Ovary (tissue), 9 donors: ENCODE measurements around the gene PRTFDC1. TPM values are rescaled to one million over a fixed set of nuclear protein-coding genes. Genes with fewer than 3 reads are reported as not detected.

Experiments
- DNase-seq, 5 donors: peaks; one replicate each; pipeline ENCODE4 v3.0.0-alpha.2; 2019 to 2020
- H3K27ac ChIP-seq, 2 donors: fragments of 200-600 bp; one replicate each; pipeline versions ENCODE4 v1.5.1 to v1.8.0; 2019 to 2022
- H3K27me3 ChIP-seq: fragments of 200-600 bp; one replicate; pipeline ENCODE4 v1.8.0; 2022
- H3K36me3 ChIP-seq: fragments of 200-600 bp; sonication (generic); one replicate; pipeline ENCODE4 v1.5.1; 2019
- H3K4me1 ChIP-seq: one replicate; pipeline ENCODE4 v1.8.1; 2013; ENCODE audit warnings: mild to moderate bottlenecking, moderate library complexity; ENCODE audit not compliant: insufficient read depth
- H3K4me3 ChIP-seq: fragments of 200-600 bp; sonication (generic); one replicate; pipeline ENCODE4 v1.5.1; 2017
- H3K9me3 ChIP-seq, 2 donors: fragments of 200-600 bp in 1 of 2; sonication (generic) in 1 of 2; one replicate each; pipeline versions ENCODE4 v1.5.1 to v1.8.1; 2013 to 2019; ENCODE audit warnings: mild to moderate bottlenecking in 1 of 2, moderate library complexity in 1 of 2
- EP300 ChIP-seq: sonication (generic); formaldehyde crosslinking; IDR thresholded peaks from one replicate; pipeline ENCODE4 v1.6.1; 2017; ENCODE audit warnings: antibody characterized with exemption
- POLR2A ChIP-seq: fragments of 450-650 bp; IDR thresholded peaks from one replicate; pipeline ENCODE4 v1.6.1; 2017; ENCODE audit warnings: antibody characterized with exemption, mild to moderate bottlenecking, moderate library complexity
- WGBS, 3 donors: extraction: QIAGEN DNeasy Blood & Tissue Kit in 1 of 3; methylation state at CpG; one replicate each; pipeline versions ENCODE4 v1.1.5 to v1.1.7; 2013 to 2017; 5-methylcytosine and 5-hydroxymethylcytosine counted together
- intact Hi-C, 4 donors: fragments of 100-400 bp; cut with DNase I; formaldehyde crosslinking; loops; one replicate each; pipeline versions ENCODE4 v1.11.0 to v1.15.1; 2022 to 2023
- polyA plus RNA-seq, 2 donors: library from polyadenylated mRNA; stranded (reverse); fragments of 200-250 nt in 1 of 2; fragments of 350-450 nt in 1 of 2; fragmentation: Illumina TruSeq in 1 of 2; extraction: RNeasy Lipid Tissue Mini Kit (QIAGEN cat#74804) in 1 of 2; gene quantifications; one replicate each; pipeline ENCODE4 v1.2.3, GENCODE V29; 2013 to 2014
- total RNA-seq, 7 donors: library from RNA; depleted of rRNA in 2 of 7; stranded (reverse); fragments of >200 nt in 2 of 7; fragmentation: NEBNext Ultra II Directional in 3 of 7; extraction: Animal tissue kit (Norgen Biotek cat#: 25700) in 3 of 7; gene quantifications; one replicate each; pipeline versions ENCODE4 v1.1.0 to v1.2.4, GENCODE V29; 2016 to 2023
- TF ChIP-seq, protein P1 (sequence below), 3 donors: fragments of 450-650 bp in 2 of 3; fragments of 200-600 bp in 1 of 3; IDR thresholded peaks; one replicate each; pipeline versions ENCODE4 v1.5.1 to v1.8.0; 2016 to 2022; ENCODE audit warnings: antibody characterized with exemption in 3 of 3, mild to moderate bottlenecking in 1 of 3
- donor health status: DM: no; HTN: no; CAD: no; lungs with moderate emphysema.
- donor health status: DM: no; HTN: no; CAD: no.
- donor health status: Bipolar disorder and iron deficiency.
- donor health status: DM: yes; HTN: yes; CAD: no.
- donor health status: DM: no; HTN: no; CAD: no.
- donor health status: DM: yes; HTN: yes; CAD: no.

Gene PRTFDC1
- total and polyA plus RNA-seq, 9 donors = 12.6 to 21.3 (median 14.7) TPM

DNA sequence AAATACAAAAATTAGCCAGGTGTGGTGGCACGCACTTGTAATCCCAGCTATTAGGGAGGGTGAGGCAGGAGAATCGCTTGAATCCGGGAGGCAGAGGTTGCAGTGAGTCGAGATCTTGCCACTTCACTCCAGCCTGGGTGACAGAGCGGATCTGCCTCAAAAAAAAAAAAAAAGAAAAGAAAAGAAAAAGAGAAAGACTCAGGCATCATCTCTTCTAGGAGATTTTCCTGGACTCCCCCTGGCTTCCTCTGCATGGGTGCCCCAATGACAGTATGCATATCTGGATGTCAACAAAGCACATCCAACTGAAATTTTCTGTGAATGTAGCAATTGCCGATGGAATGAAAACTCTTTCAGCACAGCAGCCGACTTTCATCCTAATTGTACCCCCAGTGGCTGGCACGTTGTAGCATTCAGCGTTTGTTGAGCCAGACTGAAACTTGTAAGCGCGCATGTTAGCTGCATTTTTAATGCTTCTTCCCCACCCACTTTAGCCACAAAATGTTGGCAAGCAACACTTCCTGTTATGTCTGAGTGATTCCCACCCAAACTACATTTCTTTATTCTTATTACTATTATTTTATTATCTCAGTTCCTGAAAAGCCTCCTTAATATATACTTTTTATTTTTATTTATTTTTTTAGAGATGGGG is 70.2 kb downstream of the PRTFDC1 start:
- Histone ChIP-seq H3K9me3 (no peaks in the 10 kb centered on the region), H3K4me1 (peaks cover 5% of the 10 kb centered on the region), H3K36me3 (no peaks in the 10 kb centered on the region), H3K27ac (no peak overlapping the region), H3K4me3 (no peak overlapping the region), H3K27me3 (no peaks in the 10 kb centered on the region)
- intact Hi-C loops = no loop called here
- TF ChIP-seq EP300 (no peak), POLR2A (no peak)
- TF ChIP-seq, protein P1, sequence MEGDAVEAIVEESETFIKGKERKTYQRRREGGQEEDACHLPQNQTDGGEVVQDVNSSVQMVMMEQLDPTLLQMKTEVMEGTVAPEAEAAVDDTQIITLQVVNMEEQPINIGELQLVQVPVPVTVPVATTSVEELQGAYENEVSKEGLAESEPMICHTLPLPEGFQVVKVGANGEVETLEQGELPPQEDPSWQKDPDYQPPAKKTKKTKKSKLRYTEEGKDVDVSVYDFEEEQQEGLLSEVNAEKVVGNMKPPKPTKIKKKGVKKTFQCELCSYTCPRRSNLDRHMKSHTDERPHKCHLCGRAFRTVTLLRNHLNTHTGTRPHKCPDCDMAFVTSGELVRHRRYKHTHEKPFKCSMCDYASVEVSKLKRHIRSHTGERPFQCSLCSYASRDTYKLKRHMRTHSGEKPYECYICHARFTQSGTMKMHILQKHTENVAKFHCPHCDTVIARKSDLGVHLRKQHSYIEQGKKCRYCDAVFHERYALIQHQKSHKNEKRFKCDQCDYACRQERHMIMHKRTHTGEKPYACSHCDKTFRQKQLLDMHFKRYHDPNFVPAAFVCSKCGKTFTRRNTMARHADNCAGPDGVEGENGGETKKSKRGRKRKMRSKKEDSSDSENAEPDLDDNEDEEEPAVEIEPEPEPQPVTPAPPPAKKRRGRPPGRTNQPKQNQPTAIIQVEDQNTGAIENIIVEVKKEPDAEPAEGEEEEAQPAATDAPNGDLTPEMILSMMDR (IDR thresholded peaks at IDR 0.05) = no peak
- no peak for DNase-seq
- 51 to 58% (median 51%) methylated on average over 11 of the region's 11 CpGs for WGBS, 3 donors

GRCh38 chr10:24879861-24880260 is 72.5 kb downstream of the PRTFDC1 start:
- WGBS, 3 donors = 92 to 97% (median 93%) methylated on average over 5 of the region's 5 CpGs
- Histone ChIP-seq H3K4me1 (peaks cover 5% of the 10 kb centered on the region), H3K36me3 (no peaks in the 10 kb centered on the region), H3K4me3 (no peak overlapping the region), H3K27me3 (no peaks in the 10 kb centered on the region), H3K9me3 (no peaks in the 10 kb centered on the region), H3K27ac (no peak overlapping the region)
- intact Hi-C loops = no loop called here
- TF ChIP-seq POLR2A = no peak
- TF ChIP-seq, protein P1 (IDR thresholded peaks at IDR 0.05) = no peak
- TF ChIP-seq EP300 = no peak
- no peak for DNase-seq

DNA sequence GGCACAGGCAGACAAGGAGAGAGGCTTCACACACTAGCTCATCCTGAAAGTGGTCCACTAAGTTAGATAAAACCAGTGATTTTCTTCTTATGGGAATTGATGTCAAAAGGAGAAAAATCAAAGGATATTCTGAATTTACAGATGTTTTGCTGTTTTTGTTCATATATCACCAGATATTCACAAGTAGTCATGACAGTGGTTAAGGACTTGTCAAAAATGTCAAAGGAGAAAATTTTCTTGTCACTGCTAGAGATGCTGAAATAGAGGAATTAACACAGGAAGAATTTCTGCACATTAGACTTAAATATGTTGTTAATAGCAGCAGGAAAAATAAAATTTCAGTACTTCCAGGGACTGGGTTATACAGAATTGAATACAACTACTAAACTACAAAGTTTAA is 78.3 kb downstream of the PRTFDC1 start:
- Histone ChIP-seq H3K4me1 (peaks cover 16% of the 10 kb centered on the region), H3K4me3 (no peak overlapping the region), H3K9me3 (no peaks in the 10 kb centered on the region), H3K36me3 (no peaks in the 10 kb centered on the region), H3K27ac (no peak overlapping the region), H3K27me3 (no peaks in the 10 kb centered on the region)
- TF ChIP-seq EP300 (no peak), POLR2A (no peak)
- TF ChIP-seq, protein P1 (IDR thresholded peaks at IDR 0.05) = no peak
- intact Hi-C loops = no loop called here
- DNase-seq = no peak

GRCh38 chr10:24873281-24873683 is 79.1 kb downstream of the PRTFDC1 start:
- no peaks in the 10 kb centered on the region for H3K27me3 ChIP-seq
- intact Hi-C loops = no loop called here
- TF ChIP-seq, protein P1 (IDR thresholded peaks at IDR 0.05) = no peak
- TF ChIP-seq POLR2A (no peak), EP300 (no peak)
- peak overlapping the region in 1 of 2 donors; percentile 64 for H3K27ac ChIP-seq
- H3K4me3 ChIP-seq = no peak overlapping the region
- WGBS, 3 donors = 11 to 29% (median 12%) methylated on average over 4 of the region's 4 CpGs
- DNase-seq = peak in 3 of 5 donors; percentile 22 to 42 (median 35)
- peaks cover 16% of the 10 kb centered on the region for H3K4me1 ChIP-seq
- no peaks in the 10 kb centered on the region for H3K36me3 ChIP-seq
- H3K9me3 ChIP-seq = no peaks in the 10 kb centered on the region
